Kidney (tissue), 14 donors: ENCODE data around the gene LSM12. TPM values are rescaled to one million over a fixed set of nuclear protein-coding genes. Genes with fewer than 3 reads are reported as not detected.
A peak's percentile ranks its signal among the peaks of the same experiment; 100 is the strongest.

ENCODE experiments used
- DNase-seq, 5 donors: peaks; one replicate each; pipeline ENCODE4 v3.0.0-alpha.2; 2013 to 2020
- FAIRE-seq: peaks from 2 replicates; lab custom pipeline; 2012; peaks lifted over from hg19 to GRCh38; lab: Jason Lieb, UNC
- H3K27ac ChIP-seq, 2 donors: one replicate each; pipeline ENCODE4 v1.7.0; 2013; ENCODE audit warnings: low read depth in 2 of 2, low read length in 2 of 2, inconsistent platforms in 1 of 2
- H3K27me3 ChIP-seq: one replicate; pipeline ENCODE4 v1.7.1; 2013; ENCODE audit warnings: low read length, inconsistent platforms; ENCODE audit not compliant: control insufficient read depth, insufficient read depth
- H3K36me3 ChIP-seq, 3 donors: one replicate each; pipeline versions ENCODE4 v1.7.0 to v1.7.1; 2013; ENCODE audit warnings: low read length in 3 of 3, control low read depth in 1 of 3, inconsistent platforms in 1 of 3; ENCODE audit not compliant: insufficient read depth in 3 of 3, control insufficient read depth in 2 of 3
- H3K4me1 ChIP-seq, 3 donors: one replicate each; pipeline versions ENCODE4 v1.7.0 to v1.7.1; 2013; ENCODE audit warnings: low read length in 3 of 3, inconsistent platforms in 1 of 3, low read depth in 1 of 3; ENCODE audit not compliant: control insufficient read depth in 2 of 3, insufficient read depth in 2 of 3
- H3K4me3 ChIP-seq, 3 donors: one replicate each; pipeline versions ENCODE4 v1.7.0 to v1.8.1; 2013; ENCODE audit warnings: low read length in 3 of 3, control low read depth in 1 of 3, inconsistent platforms in 1 of 3
- H3K9ac ChIP-seq, 3 donors: one replicate each; pipeline versions ENCODE4 v1.7.0 to v1.7.1; 2013; ENCODE audit warnings: low read length in 3 of 3, control low read depth in 1 of 3, inconsistent platforms in 1 of 3
- H3K9me3 ChIP-seq, 3 donors: one replicate each; pipeline versions ENCODE4 v1.7.0 to v1.7.1; 2013; ENCODE audit warnings: low read length in 3 of 3, control low read depth in 1 of 3, inconsistent platforms in 1 of 3; ENCODE audit not compliant: control insufficient read depth in 2 of 3, insufficient read depth in 1 of 3
- intact Hi-C: fragments of 100-400 bp; cut with DNase I; formaldehyde crosslinking; loops from one replicate; pipeline ENCODE4 v1.11.1; 2022
- polyA plus RNA-seq: library from polyadenylated mRNA; stranded (reverse); fragments of 350-450 nt; fragmentation: Illumina TruSeq; extraction: RNeasy Lipid Tissue Mini Kit (QIAGEN cat#74804); gene quantifications from one replicate; pipeline ENCODE4 v1.2.3, GENCODE V29; 2014; ENCODE audit warnings: low read depth, low replicate concordance; ENCODE audit not compliant: insufficient read depth
- total RNA-seq: library from RNA; stranded (reverse); fragmentation: NEBNext Ultra II Directional; extraction: Animal tissue kit (Norgen Biotek cat#: 25700); gene quantifications from one replicate; pipeline ENCODE4 v1.2.1, GENCODE V29; 2021
- TF ChIP-seq, protein P1 (sequence below): IDR thresholded peaks from 3 replicates; pipeline ENCODE4 v1.5.1; 2012; ENCODE audit warnings: mild to moderate bottlenecking, moderate library complexity, borderline replicate concordance; ENCODE audit not compliant: insufficient read depth; ENCODE audit errors: extremely low read depth
- donor health status: control.
- donor health status: control.
- donor health status: control.
- donor health status: control.
- donor health status: control.
- donor health status: DM: yes; HTN: yes; CAD: no.
- donor health status: Normal renal cell carcinoma (clear cell type).

The LSM12 gene
- total and polyA plus RNA-seq, 2 donors from 2014 or later: 29.0 to 47.6 TPM

DNA sequence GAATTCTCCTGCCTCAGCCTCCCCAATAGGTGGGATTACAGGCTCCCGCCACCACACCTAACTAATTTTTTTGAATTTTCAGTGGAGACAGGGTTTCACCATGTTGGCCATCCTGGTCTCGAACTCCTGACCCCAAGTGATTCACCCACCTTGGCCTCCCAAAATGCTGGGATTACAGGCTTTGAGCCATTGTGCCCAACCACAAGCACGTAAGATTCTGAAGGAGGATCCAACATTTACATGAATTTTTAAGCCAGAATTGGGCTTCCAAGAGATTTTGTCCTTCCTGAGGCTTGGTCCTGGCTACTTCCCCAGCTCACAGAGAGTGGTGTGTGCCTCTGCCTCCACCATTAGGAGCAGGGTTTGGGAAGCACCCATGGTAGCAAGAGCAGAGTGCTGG, 15.2 kb upstream of the LSM12 start:
- FAIRE-seq (no peak), DNase-seq (peak in 1 of 5 donors; percentile 23)
- Histone ChIP-seq H3K9ac (no peak overlapping the region), H3K27ac (no peak overlapping the region), H3K36me3 (peaks cover 3 to 71% (median 24%) of the 10 kb centered on the region in 3 donors), H3K9me3 (no peaks in the 10 kb centered on the region), H3K4me1 (no peaks in the 10 kb centered on the region), H3K4me3 (no peak overlapping the region), H3K27me3 (no peaks in the 10 kb centered on the region)
- TF ChIP-seq, protein P1, sequence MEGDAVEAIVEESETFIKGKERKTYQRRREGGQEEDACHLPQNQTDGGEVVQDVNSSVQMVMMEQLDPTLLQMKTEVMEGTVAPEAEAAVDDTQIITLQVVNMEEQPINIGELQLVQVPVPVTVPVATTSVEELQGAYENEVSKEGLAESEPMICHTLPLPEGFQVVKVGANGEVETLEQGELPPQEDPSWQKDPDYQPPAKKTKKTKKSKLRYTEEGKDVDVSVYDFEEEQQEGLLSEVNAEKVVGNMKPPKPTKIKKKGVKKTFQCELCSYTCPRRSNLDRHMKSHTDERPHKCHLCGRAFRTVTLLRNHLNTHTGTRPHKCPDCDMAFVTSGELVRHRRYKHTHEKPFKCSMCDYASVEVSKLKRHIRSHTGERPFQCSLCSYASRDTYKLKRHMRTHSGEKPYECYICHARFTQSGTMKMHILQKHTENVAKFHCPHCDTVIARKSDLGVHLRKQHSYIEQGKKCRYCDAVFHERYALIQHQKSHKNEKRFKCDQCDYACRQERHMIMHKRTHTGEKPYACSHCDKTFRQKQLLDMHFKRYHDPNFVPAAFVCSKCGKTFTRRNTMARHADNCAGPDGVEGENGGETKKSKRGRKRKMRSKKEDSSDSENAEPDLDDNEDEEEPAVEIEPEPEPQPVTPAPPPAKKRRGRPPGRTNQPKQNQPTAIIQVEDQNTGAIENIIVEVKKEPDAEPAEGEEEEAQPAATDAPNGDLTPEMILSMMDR: no peak
- intact Hi-C loops: no loop called here

DNA sequence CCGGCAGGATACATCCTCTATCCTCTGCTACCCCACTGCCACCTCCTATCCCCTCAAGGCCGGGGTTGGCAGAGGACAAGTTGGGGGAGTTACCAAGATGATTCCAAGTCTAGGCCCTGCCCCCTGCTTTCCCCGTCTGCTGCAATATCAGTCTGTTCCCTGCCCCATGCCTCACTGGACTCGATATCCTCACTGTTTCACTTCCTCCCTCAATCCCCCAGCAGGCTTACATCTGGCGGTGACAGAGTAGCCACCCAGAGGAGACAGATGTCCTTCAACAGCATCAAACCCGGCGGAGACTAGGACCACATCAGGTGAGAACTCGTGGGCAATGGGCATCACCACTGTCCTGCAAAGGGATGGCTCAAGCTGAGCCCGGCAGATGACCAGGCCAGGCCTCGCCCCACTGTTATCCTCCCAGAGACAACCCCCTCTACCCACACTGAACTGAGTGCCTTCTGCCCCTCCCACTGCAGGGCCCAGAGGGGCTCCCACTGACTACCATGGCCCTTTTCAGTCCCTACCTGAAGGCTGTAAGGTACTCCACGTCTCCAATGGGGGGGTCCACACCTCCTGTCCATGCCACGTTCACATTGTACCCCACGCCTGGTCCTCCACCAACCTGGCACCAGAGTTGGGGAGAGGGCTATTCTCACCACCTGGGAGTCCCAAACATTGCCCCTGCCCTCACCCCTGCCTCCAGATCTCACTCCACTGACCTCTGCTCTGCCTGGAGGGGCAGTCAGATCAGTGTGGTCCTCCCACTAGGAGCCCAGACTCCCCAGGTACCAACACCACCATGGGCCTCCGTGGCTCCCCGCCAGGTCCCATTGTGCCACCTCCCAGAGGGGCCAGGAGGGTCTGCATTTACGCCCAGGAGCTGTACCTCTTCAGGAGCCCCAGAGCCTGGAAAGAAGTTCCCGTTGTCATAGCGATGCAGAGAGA, 13.7 kb upstream of the LSM12 start:
- H3K36me3 ChIP-seq: peaks cover 3 to 76% (median 21%) of the 10 kb centered on the region in 3 donors
- no peaks in the 10 kb centered on the region for H3K27me3 ChIP-seq
- TF ChIP-seq, protein P1: no peak
- H3K9me3 ChIP-seq: no peaks in the 10 kb centered on the region
- H3K4me3 ChIP-seq: no peak overlapping the region
- H3K4me1 ChIP-seq: no peaks in the 10 kb centered on the region
- FAIRE-seq (no peak), DNase-seq (peak in 2 of 5 donors; percentile 24 to 51)
- H3K27ac ChIP-seq: no peak overlapping the region
- intact Hi-C loops: no loop called here
- no peak overlapping the region for H3K9ac ChIP-seq

DNA sequence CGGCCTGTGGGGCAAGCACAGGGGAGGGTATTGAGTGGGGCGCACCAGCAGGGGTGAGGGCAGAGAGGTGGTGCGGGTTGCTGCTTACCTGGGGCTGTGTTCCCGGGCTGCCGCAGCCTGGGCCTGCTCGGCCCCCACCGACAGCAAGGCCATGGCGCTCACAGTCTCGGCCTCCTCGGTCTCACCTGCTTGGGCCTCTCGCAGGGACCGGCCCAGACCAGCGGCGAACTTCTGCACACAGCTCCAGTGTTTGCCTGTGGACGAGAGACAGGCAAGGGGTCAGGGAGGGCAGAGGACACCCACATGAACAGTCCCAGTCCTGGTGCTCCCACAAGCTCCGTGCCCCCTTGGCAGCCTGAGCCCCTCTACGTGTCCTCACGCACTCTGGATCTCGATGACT, 11.9 kb upstream of the LSM12 start:
- Histone ChIP-seq H3K9me3 (no peaks in the 10 kb centered on the region), H3K27ac (no peak overlapping the region), H3K27me3 (no peaks in the 10 kb centered on the region), H3K4me3 (no peak overlapping the region), H3K9ac (no peak overlapping the region), H3K4me1 (no peaks in the 10 kb centered on the region), H3K36me3 (peaks cover 3 to 61% (median 16%) of the 10 kb centered on the region in 3 donors)
- TF ChIP-seq, protein P1: no peak
- intact Hi-C loops: no loop called here
- FAIRE-seq (no peak), DNase-seq (peak in 2 of 5 donors; percentile 26 to 51)
